Heart left ventricle (tissue), 13 donors: ENCODE data around the gene RAP2C.

Experiments used
- POLR2A ChIP-seq, 2 donors: fragments of 450-650 bp; IDR thresholded peaks; one replicate each; pipeline ENCODE4 v1.6.1; 2017; ENCODE audit warnings: antibody characterized with exemption in 2 of 2, mild to moderate bottlenecking in 2 of 2, moderate library complexity in 2 of 2
- TF ChIP-seq, protein P1 (sequence below), 12 donors: fragments of 200-600 bp; sonication (generic) in 4 of 12; IDR thresholded peaks; one replicate each; pipeline versions ENCODE4 v1.5.0 to v1.8.0; 2018 to 2022; ENCODE audit warnings: antibody characterized with exemption in 12 of 12, mild to moderate bottlenecking in 5 of 12
- donor health status: ischemic (EF 13 %, LVEDD 7.1; RV severe dilation, severe dysfunction).
- donor health status: DM: no; HTN: yes; CAD: no.
- donor health status: DM: no; HTN: no; CAD: no.
- donor health status: ischemic (EF 25% LVEDD 6.9; RV normal size, moderate dysfunction).
- donor health status: ischemic (EF 25% LVEDD 5.7; RV mildly dilated, moderate dysfunction).
- donor health status: ischemic (EF 35%, LVEDD 5.7; RV mildly dilated, moderate dysfunction).
- donor health status: nonischemic (EF 11% LVEDD 7.7; RV severe dilation, severe dysfunction).
- donor health status: DM: yes; HTN: yes; CAD: no.
- donor health status: PGD.
- donor health status: ischemic (EF 29% LVEDD 5.4; RV normal size, mild dysfunction).
- donor health status: nonischemic (EF 23%, LVEDD 6.1; RV moderate dilation, normal function).

GRCh38 chrX:132204629-132205028, 14.6 kb downstream of the RAP2C start:
- TF ChIP-seq, protein P1, sequence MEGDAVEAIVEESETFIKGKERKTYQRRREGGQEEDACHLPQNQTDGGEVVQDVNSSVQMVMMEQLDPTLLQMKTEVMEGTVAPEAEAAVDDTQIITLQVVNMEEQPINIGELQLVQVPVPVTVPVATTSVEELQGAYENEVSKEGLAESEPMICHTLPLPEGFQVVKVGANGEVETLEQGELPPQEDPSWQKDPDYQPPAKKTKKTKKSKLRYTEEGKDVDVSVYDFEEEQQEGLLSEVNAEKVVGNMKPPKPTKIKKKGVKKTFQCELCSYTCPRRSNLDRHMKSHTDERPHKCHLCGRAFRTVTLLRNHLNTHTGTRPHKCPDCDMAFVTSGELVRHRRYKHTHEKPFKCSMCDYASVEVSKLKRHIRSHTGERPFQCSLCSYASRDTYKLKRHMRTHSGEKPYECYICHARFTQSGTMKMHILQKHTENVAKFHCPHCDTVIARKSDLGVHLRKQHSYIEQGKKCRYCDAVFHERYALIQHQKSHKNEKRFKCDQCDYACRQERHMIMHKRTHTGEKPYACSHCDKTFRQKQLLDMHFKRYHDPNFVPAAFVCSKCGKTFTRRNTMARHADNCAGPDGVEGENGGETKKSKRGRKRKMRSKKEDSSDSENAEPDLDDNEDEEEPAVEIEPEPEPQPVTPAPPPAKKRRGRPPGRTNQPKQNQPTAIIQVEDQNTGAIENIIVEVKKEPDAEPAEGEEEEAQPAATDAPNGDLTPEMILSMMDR (IDR thresholded peaks at IDR 0.05), result no peak
- TF ChIP-seq POLR2A (IDR thresholded peaks at IDR 0.05), result no peak
